ENCODE measurements around the gene UPF3A.
"Not testable (repeated sequence)": the region's sequence is repeated elsewhere in the genome, so short reads cannot be mapped to it uniquely, and the experiment has no call there.

Gene UPF3A

GRCh38 chr13:114324334-114324733 is 42.9 kb downstream of the UPF3A start:
- Histone ChIP-seq H3K36me3 (ENCODE audit: insufficient read depth, insufficient read length, low read length) (peaks cover 85% of the 10 kb centered on the region), H3K9me3 (ENCODE audit: insufficient read depth, low read length) (no peaks in the 10 kb centered on the region), H3K4me1 (ENCODE audit: insufficient read depth, insufficient read length) (no peaks in the 10 kb centered on the region), H3K4me3 (ENCODE audit: insufficient read length, low read depth) (no peak overlapping the region), H3K27me3 (ENCODE audit: insufficient read depth, insufficient read length) (no peaks in the 10 kb centered on the region), H3K9ac (ENCODE audit: insufficient read length, low read depth) (no peak overlapping the region)
- DNase-seq (ENCODE audit: low read depth, low spot score), result no peak
- TF ChIP-seq SUZ12 (IDR thresholded peaks at IDR 0.05; ENCODE audit: extremely low read depth, insufficient read depth, insufficient read length) (no peak), YY1 (IDR thresholded peaks at IDR 0.05; ENCODE audit: insufficient read depth, insufficient read length) (no peak), ZNF274 (IDR thresholded peaks at IDR 0.05; ENCODE audit: low read depth, low read length) (no peak)

- Histone ChIP-seq H3K4me3 (ENCODE audit: insufficient read length, low read depth) (no peak overlapping the region), H3K27me3 (ENCODE audit: insufficient read depth, insufficient read length) (no peaks in the 10 kb centered on the region), H3K9me3 (ENCODE audit: insufficient read depth, low read length) (no peaks in the 10 kb centered on the region), H3K36me3 (ENCODE audit: insufficient read depth, insufficient read length, low read length) (peaks cover 75% of the 10 kb centered on the region), H3K9ac (ENCODE audit: insufficient read length, low read depth) (no peak overlapping the region), H3K4me1 (ENCODE audit: insufficient read depth, insufficient read length) (no peaks in the 10 kb centered on the region)
- TF ChIP-seq ZNF274 (IDR thresholded peaks at IDR 0.05; ENCODE audit: low read depth, low read length), result no peak
- no peak for TF ChIP-seq SUZ12 (IDR thresholded peaks at IDR 0.05; ENCODE audit: extremely low read depth, insufficient read depth, insufficient read length)
- TF ChIP-seq YY1 (IDR thresholded peaks at IDR 0.05; ENCODE audit: insufficient read depth, insufficient read length), result no peak
- no peak for DNase-seq (ENCODE audit: low read depth, low spot score)
These were observed 44.3 kb downstream of the UPF3A start for GRCh38 chr13:114325729-114326128.

GRCh38 chr13:114328034-114328433 is 46.6 kb downstream of the UPF3A start:
- no peak for DNase-seq (ENCODE audit: low read depth, low spot score)
- Histone ChIP-seq H3K27me3 (ENCODE audit: insufficient read depth, insufficient read length) (no peaks in the 10 kb centered on the region), H3K4me1 (ENCODE audit: insufficient read depth, insufficient read length) (no peaks in the 10 kb centered on the region), H3K4me3 (ENCODE audit: insufficient read length, low read depth) (no peak overlapping the region), H3K9me3 (ENCODE audit: insufficient read depth, low read length) (no peaks in the 10 kb centered on the region), H3K9ac (ENCODE audit: insufficient read length, low read depth) (no peak overlapping the region), H3K36me3 (ENCODE audit: insufficient read depth, insufficient read length, low read length) (peaks cover 53% of the 10 kb centered on the region)
- no peak for TF ChIP-seq YY1 (IDR thresholded peaks at IDR 0.05; ENCODE audit: insufficient read depth, insufficient read length)
- no peak for TF ChIP-seq ZNF274 (IDR thresholded peaks at IDR 0.05; ENCODE audit: low read depth, low read length)
- TF ChIP-seq SUZ12 (IDR thresholded peaks at IDR 0.05; ENCODE audit: extremely low read depth, insufficient read depth, insufficient read length), result no peak

GRCh38 chr13:114328595-114328994 is 47.2 kb downstream of the UPF3A start:
- H3K9ac ChIP-seq (ENCODE audit: insufficient read length, low read depth), result no peak overlapping the region
- H3K9me3 ChIP-seq (ENCODE audit: insufficient read depth, low read length), result no peaks in the 10 kb centered on the region
- no peak for TF ChIP-seq ZNF274 (IDR thresholded peaks at IDR 0.05; ENCODE audit: low read depth, low read length)
- TF ChIP-seq SUZ12 (IDR thresholded peaks at IDR 0.05; ENCODE audit: extremely low read depth, insufficient read depth, insufficient read length), result no peak
- TF ChIP-seq YY1 (IDR thresholded peaks at IDR 0.05; ENCODE audit: insufficient read depth, insufficient read length), result no peak

GRCh38 chr13:114330086-114330485 is 48.7 kb downstream of the UPF3A start:
- Histone ChIP-seq H3K4me3 (ENCODE audit: insufficient read length, low read depth) (no peak overlapping the region), H3K4me1 (ENCODE audit: insufficient read depth, insufficient read length) (no peaks in the 10 kb centered on the region), H3K9ac (ENCODE audit: insufficient read length, low read depth) (no peak overlapping the region), H3K27me3 (ENCODE audit: insufficient read depth, insufficient read length) (no peaks in the 10 kb centered on the region), H3K36me3 (ENCODE audit: insufficient read depth, insufficient read length, low read length) (peaks cover 32% of the 10 kb centered on the region), H3K9me3 (ENCODE audit: insufficient read depth, low read length) (no peaks in the 10 kb centered on the region)
- DNase-seq (ENCODE audit: low read depth, low spot score), result no peak
- TF ChIP-seq SUZ12 (IDR thresholded peaks at IDR 0.05; ENCODE audit: extremely low read depth, insufficient read depth, insufficient read length), result no peak

More at GRCh38 chr13:114328595-114328994, 47.2 kb downstream of the UPF3A start:
- DNase-seq (ENCODE audit: low read depth, low spot score), result no peak
- Histone ChIP-seq H3K27me3 (ENCODE audit: insufficient read depth, insufficient read length) (no peaks in the 10 kb centered on the region), H3K36me3 (ENCODE audit: insufficient read depth, insufficient read length, low read length) (peaks cover 47% of the 10 kb centered on the region), H3K4me1 (ENCODE audit: insufficient read depth, insufficient read length) (no peaks in the 10 kb centered on the region), H3K4me3 (ENCODE audit: insufficient read length, low read depth) (no peak overlapping the region)

- H3K9me3 ChIP-seq (ENCODE audit: insufficient read depth, low read length); H3K4me3 ChIP-seq (ENCODE audit: insufficient read length, low read depth); H3K36me3 ChIP-seq (ENCODE audit: insufficient read depth, insufficient read length, low read length); H3K9ac ChIP-seq (ENCODE audit: insufficient read length, low read depth); H3K4me1 ChIP-seq (ENCODE audit: insufficient read depth, insufficient read length); H3K27me3 ChIP-seq (ENCODE audit: insufficient read depth, insufficient read length); DNase-seq (ENCODE audit: low read depth, low spot score): not testable (repeated sequence)
These were observed 52.5 kb downstream of the UPF3A start for GRCh38 chr13:114333881-114334280.

- Histone ChIP-seq H3K4me1 (ENCODE audit: insufficient read depth, insufficient read length) (no peaks in the 10 kb centered on the region), H3K9me3 (ENCODE audit: insufficient read depth, low read length) (no peaks in the 10 kb centered on the region), H3K9ac (ENCODE audit: insufficient read length, low read depth) (no peak overlapping the region), H3K36me3 (ENCODE audit: insufficient read depth, insufficient read length, low read length) (no peaks in the 10 kb centered on the region), H3K4me3 (ENCODE audit: insufficient read length, low read depth) (no peak overlapping the region), H3K27me3 (ENCODE audit: insufficient read depth, insufficient read length) (no peaks in the 10 kb centered on the region)
- DNase-seq (ENCODE audit: low read depth, low spot score), result no peak
- TF ChIP-seq SUZ12 (IDR thresholded peaks at IDR 0.05; ENCODE audit: extremely low read depth, insufficient read depth, insufficient read length) (no peak), ZNF274 (IDR thresholded peaks at IDR 0.05; ENCODE audit: low read depth, low read length) (no peak), YY1 (IDR thresholded peaks at IDR 0.05; ENCODE audit: insufficient read depth, insufficient read length) (no peak)
These were observed 53.1 kb downstream of the UPF3A start for GRCh38 chr13:114334305-114335053.

- H3K9ac ChIP-seq (ENCODE audit: insufficient read length, low read depth); H3K36me3 ChIP-seq (ENCODE audit: insufficient read depth, insufficient read length, low read length); DNase-seq (ENCODE audit: low read depth, low spot score); H3K9me3 ChIP-seq (ENCODE audit: insufficient read depth, low read length); H3K4me1 ChIP-seq (ENCODE audit: insufficient read depth, insufficient read length); H3K4me3 ChIP-seq (ENCODE audit: insufficient read length, low read depth); H3K27me3 ChIP-seq (ENCODE audit: insufficient read depth, insufficient read length): not testable (repeated sequence)
These were observed 55.1 kb downstream of the UPF3A start for GRCh38 chr13:114336457-114336856.

Measured in NT2/D1 (cell line).